Measurements from ENCODE around the gene FANCG.

The FANCG gene

DNA sequence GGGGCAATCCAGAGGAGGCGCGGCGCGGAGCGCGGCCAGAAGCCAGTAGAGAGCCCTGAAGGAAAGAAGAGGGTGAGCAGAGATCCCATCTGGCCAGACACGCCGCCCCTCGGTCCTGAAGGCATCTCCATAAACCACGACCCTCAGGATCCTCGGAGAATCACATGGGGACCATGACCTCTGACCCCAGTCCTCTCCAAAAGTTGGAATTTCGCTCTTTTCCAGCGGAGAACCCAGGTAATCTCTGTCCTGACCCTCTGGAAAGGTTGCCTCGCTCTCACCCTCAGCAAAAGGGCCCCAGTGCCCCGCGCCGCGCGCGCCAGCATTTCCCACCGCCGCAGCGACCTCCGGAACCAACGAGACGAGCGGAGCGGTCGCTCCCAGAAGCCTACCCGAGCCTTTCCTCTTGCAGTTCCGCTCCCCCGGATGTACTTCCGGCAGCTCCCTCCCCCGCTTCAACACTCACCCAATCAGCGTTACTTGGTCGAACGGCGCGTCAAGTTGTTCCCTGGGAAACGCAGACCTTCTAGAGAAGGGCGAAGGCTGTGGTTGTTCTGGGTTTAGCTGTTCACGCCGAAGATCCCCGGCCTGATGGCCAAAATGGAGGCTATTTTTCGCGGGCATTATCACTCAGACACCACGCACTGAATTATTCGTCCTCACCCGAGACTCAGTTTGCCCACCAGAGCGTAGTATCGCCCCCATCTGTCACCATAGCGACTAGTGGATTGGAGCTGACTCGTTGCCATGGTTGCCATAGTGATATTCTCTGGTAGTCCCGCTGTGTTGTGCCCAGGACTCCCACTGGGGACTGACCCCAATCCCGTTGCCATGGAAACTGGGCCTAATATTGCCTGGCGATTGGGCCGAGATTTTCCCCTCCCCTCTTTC is 23.3 kb upstream of the FANCG start, which contains the start of gene STOML2:
Gene STOML2 (minus strand): TSS at position 363 of the 891 bp plus-strand sequence. CDS start 37 bp downstream, at position 326.
- DNase-seq = peak; percentile 98

DNA sequence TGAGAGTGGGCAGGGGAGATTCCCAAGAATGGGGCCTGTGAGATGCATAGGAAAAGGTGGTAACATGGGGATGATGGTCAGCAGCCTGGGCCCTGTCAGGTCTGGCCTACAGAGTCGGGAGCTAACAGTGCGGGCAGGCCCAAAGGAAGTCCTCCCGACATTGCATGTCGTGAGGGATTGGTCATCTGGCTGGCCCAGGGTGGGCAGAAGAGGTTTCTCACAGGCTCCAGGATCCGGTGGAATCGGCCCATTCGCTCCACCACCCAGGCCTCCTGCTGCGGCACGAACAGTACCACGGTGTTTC is 22.7 kb upstream of the FANCG start:
- DNase-seq = no peak

DNA sequence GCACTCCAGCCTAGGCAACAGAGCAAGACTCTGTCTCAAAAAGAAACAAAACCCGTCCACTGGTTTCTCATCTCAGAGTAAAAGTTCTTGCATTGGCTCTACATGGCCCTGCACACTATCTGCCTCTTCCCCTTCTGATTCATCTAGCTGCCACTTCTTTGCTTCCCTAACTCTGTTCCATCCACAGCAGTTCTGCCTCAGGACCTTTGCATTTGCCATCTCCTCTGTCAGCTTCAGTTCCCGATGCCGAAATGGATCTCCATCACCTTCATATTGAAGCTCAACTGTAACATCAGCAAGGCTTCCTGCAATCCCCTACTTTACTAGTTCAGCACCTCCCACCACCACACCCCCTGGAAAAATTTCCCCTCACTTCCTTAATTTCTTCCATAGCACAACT is 17.8 kb upstream of the FANCG start:
- DNase-seq = no peak

DNA sequence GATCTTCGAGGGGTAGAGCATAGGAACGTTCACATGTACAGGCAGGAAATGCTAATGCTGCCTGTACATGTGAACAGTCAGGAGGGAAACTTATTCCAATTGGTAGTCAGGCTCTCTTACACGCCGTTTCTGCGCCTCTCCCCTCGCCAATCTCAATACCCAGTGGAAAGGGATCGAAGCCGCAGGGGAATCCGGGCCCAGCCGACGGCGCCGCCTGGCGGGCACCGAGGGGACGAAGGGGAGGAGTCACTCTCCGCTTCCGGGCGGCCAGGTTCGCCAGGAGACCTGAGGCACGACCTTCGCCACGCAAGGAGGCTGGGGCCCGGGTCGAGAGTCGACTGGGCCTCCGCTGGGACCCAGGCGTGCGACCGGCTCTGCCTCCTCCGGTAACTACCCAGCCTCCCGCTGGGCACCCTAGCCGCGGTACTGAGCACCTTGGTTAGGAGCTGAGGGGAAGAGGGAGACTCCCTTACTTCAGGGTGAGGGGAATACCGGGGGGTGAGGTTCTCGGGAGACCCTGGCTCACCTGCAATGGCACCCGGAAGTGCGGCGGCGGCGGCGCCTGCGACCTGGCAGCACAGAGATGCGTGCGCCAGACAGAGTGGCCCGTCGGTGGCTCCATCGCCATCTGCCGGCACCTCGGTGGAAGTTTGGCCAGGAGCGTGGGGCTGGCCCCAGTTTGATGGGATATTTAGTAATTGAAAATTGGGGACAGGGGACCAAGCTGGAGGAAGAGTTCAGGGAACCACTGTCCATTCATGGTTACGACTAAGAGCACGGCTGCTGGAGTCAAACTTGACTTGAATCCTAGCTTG is 16.5 kb upstream of the FANCG start, which contains the start of gene PIGO:
Gene PIGO (minus strand): TSS at position 557 of the 815 bp plus-strand sequence. CDS start 1,026 bp downstream, outside the sequence.
- DNase-seq = peak; percentile 87

DNA sequence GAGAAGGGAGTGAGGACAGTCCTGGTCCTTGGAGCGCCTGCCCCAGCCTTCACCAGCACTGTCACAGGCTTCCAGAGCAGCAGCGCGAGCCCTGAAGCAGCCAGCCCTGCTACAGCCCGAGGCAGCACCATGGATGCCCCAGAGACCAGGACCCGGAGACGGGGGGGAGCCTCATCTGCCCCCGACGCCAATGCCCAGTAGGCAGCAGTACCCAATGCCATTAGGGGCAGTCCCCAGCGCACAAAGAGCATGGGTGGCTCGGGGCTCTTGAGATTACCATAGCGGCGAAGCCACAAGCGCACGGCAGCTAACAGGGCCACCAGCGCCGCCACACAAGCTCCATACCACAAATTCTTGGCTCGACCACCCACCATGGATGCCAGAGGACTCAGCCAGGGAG is 11.8 kb upstream of the FANCG start:
- DNase-seq = no peak

DNA sequence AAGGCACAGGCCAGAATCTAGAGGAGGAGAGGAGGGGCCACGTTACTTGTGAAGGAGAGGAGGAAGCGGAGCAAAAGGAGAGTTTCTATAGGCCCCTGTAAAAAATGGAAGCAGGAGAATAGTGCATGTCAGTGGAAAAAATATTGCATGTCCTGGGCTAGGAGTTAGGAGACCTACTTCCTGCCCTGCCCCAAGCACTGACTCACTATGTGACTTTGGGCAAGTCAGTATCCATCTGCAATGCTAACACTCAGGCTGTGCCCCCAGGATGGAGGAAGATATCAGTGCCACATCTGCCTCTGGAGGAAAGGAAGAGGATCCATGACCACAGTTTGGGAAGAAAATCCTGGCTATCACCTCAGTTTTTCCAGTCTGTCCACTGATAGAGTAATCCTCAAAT is 9.7 kb upstream of the FANCG start:
- no peak for DNase-seq

DNA sequence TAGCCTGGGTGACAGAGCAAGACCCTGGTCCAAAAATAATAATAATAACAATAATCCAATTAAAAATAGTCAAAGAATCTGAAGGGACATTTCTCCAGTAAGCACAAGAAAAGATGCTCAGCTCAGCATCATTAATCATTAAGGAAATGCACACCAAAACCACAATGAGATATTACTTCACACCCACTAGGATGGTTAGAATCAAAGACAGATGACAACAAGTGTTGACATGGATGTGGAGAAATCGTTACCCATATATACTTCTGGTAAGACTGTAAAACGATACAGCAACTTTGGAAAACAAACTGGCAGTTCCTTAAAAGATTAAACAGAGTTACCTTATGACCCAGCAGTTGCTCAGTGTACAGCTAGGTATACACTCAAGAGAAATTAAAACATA is 5.3 kb upstream of the FANCG start:
- no peak for DNase-seq

DNA sequence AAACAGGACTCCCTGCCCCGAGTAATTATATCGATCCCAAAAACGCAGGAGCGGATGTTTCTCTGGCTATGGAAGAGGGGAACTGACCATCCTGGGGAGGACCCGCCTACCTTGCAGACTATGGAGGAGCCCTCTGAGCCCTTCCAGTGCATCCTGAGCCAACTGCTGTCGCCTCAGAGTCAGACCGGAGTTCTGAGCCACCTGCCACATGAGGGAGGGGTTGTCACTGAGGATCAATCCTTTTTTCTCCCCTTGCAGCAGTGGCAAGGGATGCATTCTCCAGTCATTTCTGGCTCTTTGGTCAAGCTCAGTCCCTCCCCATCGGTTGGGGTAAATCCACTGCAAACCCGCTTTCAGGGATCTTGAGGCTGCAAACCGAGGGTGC is 709 bp downstream of the FANCG start:
- DNase-seq = no peak

DNA sequence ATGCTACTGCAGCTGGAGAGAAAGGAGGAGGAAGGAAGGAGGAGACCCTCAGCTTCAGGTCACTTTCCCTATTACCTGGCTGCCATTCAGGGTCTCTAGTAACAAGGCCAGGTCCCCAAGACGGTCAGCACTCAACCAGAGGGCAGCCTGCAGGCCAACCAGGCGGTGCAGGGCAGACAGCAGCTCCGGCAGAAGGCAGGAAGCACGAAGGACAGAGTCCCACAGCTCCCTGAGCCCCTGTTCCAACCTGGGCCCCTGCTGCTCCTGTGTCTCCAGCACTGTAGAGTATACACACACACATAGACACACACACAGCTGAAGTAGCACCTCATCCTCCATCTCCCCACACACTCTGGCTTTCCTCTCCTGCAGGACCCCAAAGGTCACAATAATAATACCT is 1.7 kb downstream of the FANCG start:
- DNase-seq = no peak

DNA sequence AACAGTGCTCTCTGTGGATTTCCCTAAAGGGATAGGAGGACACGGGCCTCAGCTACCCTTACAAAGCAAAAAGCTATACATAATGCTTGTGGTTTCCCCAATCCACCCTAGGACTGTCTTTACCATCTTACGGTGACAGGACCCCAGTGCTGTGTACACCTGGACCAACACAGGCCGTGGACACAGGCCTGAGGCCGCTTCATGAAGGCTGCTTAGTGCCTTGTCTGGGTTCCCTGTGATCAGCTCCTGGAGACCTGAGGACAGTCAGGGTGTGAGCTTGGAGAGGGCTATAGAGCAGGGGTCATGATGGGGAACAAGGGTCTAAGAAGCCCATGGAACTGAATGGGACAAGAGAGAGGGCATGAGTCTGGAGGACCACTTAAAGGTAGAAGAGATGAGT is 2.9 kb downstream of the FANCG start:
- no peak for DNase-seq

DNA sequence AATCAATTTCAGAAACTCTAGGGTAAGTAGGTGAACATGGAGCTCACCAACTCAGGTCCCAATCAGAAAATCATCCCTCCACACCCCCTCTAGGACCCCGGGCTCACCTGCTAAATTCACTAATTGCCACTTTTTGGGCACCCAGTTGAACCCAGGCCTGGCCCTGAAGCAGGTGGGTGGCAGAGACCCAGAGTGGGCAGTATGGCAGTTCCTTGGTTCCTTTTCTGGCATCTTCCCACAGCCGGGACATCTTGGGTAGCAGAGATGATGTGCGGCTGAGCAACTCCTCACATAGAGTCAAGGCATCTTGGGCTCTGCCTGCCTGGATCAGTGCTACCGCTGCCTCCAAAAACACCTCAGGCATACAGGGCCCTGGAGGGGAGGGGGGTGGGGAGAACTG is 4.4 kb downstream of the FANCG start:
- DNase-seq = no peak

DNA sequence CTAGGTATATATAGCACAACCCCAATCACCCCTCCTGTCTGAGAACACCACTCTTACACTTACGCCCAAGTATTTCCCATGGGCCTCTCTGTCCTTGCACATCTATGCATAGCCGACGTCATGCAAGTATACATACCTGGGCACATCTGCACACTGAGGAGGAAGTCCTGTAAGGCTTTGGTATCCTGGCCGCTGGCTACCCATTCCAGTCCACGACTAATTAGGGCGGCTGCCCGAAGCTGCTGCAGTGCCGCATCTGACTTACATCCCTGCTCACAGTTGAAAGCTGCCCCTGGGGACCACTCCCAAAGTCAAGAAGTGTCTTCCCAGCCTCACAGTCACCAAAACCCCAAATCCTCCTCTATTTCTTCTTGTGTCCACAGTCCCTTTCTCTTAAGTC is 5.0 kb downstream of the FANCG start:
- DNase-seq = no peak

DNA sequence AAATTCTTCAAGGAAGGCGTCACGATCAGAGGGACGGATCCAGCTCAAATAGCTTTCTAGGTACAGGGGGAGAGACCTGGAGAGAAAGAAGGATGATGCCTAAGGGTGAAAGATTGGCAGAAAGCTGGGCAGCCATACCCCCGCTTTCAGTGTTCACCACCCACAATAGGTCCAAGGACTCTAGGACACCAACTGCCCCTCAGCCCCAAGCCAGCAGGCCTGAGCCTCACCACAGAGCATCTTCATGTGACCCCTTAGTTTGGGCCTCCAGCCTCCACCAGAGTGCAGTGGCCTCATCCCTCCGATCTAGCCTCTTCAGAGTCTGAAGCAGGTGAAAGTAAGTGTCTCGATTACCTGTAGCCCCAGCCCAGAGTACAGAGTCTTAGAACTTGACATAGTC is 5.6 kb downstream of the FANCG start:
- no peak for DNase-seq

DNA sequence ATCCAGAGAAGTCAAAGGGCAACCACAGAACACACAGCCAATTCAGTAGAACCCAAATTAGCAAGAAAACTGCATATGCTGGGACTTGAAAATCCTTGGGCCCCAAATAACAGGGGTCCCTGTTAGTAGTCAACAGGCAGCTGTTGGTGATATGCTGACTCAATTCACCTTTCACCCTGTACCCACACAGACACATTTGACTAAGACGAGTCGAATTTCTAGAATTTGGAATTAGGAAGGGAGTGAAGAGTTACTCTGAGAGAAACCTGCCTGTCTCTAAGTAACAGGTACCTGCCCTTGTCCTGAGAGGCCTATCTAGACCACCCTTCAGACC is 6.5 kb downstream of the FANCG start:
- no peak for DNase-seq

DNA sequence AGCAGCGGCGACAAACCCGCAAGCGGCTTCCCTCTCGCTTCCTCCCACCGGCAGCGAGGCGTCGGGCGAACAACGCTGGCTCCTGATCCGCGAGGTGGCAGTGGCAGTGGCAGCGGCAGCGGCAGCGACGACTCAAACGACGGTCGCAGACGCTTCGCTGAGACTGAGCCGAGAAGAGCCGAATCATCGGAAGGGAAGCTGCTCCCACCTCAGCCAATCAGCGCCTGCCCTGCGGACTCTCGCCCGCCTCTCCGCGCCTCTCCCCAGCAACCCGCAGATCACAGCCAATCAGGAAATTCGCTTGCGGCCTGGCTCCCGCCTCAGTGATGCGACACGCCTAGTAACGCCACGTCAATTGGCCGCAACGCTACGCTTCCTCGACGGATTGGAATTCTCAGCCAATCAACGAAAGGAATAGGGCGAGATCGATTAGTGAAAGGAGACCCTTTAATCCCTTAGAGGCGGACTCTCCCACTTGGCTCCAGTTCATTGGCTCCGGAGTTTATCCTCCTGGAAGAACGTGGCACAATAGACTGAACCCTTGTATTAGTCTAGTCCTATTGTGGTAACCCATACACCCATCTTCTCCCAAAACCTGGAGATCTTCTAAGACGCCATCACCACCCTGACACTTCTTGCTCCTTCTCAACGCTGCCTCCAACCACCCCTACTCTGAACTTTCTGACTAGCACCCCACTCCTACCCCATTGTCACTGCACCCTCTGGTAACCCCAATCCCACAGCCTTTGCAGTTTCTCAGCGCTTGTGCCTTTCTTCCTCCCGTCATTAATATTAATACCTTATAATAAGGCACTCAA is 7.1 kb downstream of the FANCG start, which contains the start of gene VCP:
Gene VCP (minus strand): TSS at position 165 of the 818 bp plus-strand sequence. CDS start 272 bp downstream, outside the sequence.
- peak; percentile 100 for DNase-seq

DNA sequence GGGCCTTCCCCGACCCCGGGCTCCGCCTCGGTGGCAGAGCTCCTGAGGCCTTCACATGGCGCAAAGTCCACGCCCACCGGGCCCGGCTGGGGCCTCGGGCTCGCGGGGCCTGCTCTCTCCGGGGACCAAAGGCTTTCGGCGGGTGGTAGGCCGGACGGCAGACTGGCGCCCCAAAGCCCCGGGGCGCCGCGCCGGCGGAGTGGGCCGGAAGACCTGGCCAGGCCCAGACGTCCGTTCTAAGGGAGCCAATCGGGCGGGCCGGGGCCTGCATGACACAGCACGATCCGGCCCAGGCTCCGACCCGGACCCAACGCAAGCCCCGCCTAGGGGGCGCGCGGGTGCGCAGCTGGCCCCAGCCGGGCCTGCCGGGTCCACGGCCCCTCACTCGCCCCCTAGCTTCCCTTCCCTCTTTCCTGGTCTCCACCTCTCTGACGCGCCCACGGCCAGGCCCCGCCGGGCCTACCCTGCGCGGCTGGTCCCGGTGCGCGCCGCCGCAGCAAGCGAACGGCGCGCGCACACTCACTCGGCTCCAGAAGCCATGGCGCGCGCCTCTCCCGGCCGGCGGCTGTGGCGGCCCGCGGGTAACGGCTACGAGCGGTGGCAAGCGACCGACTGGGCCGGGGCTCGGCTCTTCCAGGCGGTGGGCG is 7.8 kb downstream of the FANCG start:
- peak; percentile 72 for DNase-seq

DNA sequence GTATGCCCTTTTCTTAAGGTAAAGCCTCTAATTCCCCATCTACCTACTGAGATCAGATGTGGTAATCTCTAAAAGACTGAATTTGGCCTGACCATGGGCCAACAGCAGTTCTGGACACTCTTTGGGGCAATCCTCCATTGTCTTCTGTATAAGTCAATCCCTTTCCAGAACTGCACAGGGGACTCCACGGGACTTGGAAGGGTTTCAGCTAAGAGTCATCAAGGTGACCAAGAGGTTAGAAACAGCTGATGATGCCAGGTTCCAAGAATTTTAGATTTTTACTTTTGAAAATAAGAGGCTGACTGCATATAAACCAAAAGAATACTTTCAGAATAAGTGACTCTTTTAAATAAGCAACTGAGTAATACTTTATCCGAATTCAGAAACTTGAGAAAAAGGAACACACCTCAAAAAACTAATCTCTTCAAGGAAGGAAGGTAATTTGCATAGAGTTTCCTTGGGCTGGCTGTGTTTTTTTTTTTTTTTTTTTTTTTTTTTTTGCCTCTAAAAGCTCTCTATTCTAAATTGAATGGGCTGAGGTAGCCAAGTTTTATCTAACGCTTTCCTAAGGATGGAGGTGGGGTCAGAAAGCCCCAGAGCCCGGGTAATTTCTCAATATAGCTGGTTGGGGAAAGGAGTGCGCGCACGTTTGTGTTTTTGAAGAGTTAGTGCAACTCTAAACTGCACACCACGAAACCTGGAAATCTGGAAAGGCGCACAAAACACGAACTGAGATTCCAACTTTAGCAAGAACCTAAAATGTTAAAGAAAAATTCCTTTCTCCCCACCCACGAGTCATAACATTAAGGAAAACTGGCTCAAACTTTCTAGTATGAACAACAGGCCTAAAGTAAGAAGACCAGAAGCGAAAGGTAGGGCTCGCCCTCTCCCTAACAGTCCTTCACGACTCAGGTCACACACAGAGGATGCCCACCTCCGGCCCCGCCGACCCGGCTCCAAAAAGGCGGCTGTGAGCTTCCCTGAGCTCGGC is 8.6 kb downstream of the FANCG start:
- no peak for DNase-seq

DNA sequence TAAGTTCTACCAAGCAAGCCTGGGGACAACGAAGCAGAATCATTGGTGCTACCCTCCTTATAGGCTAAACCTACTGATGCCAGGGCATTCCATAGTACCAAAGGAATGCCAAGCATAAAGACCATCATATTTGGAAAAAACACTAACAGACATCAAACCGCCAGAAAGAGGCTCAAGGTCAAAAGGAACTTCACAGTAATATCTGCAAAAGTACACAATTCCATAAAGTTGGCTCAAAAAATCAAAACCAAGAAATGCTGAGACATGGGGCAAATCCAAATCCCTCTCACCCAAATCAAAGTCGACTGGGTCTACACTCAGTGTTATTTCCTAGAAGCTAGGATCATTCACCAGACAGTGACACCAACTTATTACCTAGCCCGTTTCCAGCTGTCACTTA is 10.7 kb downstream of the FANCG start:
- DNase-seq = no peak

DNA sequence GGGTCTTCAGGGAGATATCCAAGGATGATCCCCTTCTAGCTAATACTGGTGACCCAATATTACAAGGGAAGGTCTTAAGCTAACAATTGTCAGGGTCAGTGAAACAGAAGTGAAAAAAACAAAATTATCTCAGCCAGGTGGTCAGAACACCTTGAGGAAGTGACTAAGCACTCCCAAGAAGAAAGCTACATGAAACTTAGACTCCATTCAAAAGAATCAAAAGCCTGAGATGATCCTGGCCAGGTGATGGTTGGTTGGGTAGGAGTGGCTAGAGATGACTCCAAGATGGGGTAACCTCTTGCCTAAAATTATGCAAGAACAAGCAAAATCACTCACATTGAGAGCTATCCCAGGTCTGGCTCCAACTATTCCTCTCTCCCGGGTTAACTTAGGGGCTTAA is 12.7 kb downstream of the FANCG start:
- no peak for DNase-seq

DNA sequence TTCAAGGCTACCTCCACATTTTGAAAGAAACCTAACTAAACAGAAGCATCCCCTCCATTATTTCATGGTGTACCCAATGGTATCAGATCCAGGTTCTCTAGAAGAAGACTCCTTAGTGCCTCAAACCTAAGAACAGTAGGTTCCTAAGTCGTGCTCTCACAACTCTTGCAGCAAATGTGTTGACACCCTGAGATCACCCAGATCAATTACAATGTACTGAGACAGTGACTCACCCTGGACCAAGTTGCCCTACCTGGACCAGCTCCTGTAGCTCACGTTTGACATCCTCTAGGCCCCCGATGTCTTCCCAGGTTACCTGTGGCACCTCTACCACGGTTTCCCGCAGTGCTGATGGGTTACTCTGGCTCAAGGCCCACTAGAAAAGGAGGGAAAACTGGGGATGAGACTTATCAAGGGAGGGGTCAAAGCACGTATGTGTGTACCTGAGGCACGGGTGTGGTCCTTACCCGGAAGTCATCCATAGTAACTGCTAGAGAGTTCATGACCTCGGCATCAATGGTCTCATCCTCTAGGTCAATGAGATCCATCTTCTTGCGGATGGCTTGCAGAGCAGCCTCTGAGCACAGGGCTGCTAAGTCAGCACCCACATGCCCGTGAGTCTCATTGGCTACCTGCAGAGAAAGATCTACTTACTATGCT is 19.1 kb downstream of the FANCG start:
- no peak for DNase-seq

DNA sequence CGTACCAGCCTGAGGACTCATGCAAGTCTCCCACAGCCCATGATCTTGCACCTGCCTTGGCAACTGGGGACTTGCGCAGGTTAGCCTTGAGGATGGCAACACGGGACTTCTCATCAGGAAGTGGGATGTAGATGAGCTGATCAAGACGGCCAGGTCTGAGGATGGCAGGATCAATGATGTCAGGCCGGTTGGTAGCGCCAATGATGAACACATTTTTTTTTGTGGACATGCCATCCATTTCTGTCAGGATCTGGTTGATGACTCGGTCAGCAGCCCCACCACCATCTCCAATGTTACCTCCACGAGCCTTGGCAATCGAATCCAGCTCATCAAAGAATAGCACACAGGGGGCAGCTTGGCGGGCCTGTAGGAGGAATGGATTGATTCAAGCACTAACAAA is 20.3 kb downstream of the FANCG start:
- no peak for DNase-seq

All from NCI-H1092 (cell line).